HG02588 (cell line): ENCODE measurements around the gene SEPTIN11.

Source experiments
- ATAC-seq: cut with Tn5 transposase; IDR thresholded peaks from one replicate; pipeline ENCODE4 v1.9.1; 2021; ENCODE audit warnings: mild to moderate bottlenecking, moderate library complexity; ENCODE audit not compliant: unreplicated experiment

SEPTIN11 gene

DNA sequence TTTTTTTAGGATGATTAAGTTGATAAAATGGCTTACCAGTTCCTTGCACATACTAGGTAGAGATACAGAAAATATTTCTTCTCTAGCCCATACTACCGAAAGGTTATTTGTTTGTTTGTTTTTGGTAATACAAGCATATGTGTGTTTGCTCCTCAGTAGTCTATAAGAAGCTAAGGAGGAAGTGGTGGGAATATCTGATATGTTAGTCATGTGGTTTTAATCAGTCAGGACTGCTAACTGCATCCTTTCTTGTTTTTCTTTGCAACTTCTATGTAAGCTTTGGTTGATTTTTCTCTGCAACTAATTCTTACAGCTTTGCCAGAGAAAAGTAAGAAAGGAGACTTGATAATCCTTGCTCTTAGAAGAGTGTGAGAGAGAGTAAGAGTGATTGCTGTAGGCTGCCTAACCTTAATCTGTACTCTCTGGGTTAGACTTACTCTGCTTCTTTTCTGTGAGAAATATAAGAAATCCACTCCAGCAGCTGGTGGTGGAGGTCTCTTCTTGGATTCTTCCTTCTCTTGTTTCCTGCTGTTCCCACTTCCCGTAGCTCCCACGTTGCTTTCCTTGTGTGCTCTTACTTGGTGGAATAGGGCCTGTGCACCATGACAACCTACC lies 28.3 kb downstream of the SEPTIN11 start:
- no peak for ATAC-seq

DNA sequence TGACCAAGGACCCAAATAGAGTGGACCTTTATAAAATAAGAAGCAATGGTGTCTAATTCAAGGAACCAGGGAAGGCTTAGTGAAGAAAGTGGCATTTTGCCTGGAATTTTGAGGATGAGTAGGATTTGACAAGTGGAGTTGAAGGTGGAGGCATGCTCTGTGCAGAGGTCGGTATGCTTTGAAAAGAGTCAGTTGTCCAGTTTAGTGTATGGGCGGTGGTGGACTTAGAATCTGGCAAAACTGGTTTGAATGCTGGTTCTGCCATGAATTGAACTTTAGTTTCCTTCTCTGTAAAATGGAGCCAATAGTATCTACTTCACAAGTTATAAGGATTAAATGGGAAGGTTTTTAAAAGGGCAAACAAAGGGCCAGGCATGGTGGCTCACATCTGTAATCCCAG lies 29.7 kb downstream of the SEPTIN11 start:
- no peak for ATAC-seq

DNA sequence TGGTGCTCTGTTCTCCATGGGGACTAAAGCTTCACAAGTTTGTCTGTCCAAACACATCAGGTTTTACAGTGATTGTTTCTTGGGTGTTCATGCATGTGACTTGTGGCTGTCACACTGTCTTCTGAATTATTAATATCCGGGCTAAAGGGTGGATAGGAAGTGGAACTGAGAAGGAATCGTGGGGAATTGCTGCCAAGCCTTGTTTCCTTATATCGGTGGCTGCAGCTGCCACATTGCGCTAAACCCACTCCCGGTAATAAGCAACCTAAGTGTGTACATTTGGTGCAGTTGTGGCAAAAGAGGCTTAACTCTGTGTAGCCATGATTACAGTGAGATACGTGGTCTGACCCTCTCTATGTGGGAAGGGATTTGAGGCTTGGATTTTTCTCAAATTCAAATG lies 30.7 kb downstream of the SEPTIN11 start:
- no peak for ATAC-seq

DNA sequence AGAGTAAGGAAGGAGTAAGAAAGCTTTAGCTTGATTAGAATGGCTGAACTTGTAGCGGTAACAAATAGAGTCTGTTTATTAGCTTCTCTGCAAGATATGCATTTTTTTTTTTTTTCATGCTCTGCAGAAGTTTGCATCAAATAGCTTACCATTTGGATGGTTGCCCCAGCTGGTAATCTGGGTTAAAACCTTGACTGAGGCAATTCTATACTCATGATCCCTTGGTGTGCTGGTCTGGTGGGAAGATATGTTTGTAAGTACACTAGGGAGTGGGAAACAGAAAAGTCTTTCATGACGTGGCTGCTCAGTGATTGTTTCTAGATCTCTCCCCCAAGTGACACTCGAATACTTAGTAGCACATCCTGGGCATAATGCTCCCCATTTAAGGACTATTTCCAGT lies 32.1 kb downstream of the SEPTIN11 start:
- no peak for ATAC-seq

DNA sequence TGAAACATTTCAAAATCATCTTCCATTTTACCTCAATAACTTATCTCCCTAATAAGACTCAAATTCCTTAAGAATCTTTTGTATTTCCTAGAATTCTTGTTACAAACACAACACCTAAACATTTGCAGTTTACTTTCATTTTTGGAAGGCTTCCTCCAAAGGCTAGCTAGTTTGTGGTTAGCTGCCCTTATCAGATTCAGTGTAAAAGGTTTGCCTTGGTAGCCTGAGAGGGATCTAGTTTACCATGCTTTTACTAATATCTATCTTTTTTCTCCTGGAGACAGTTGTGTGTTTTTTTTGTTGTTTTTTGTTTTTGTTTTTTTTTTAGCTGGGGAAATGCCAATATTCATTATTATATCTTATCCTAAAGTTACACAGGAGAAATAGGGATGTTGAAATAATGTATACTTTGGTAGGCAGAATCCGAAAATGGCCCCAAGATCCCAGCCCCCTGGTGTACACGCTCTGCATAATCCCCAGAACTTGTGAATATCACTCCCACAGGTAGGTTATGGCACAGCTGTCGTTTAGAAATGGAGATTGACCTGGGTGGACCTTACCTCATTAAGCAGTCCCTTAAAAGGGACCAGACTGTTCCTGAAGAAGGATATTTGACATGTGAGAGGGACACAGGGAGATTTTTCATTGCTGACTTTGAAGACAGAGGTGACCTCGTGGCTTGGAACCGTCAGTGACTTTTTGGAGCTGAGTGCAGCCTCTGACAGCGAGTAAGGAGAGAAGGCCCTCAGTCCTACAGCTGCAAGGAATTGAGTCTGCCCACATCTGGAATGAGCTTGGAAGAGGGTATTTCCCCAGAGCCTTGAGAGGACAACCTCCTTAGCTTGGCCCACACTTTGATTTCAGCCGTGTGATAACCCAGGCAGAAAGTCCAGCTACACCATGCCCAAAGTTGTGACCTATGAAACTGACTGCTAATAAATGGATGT lies 33.4 kb downstream of the SEPTIN11 start:
- no peak for ATAC-seq

DNA sequence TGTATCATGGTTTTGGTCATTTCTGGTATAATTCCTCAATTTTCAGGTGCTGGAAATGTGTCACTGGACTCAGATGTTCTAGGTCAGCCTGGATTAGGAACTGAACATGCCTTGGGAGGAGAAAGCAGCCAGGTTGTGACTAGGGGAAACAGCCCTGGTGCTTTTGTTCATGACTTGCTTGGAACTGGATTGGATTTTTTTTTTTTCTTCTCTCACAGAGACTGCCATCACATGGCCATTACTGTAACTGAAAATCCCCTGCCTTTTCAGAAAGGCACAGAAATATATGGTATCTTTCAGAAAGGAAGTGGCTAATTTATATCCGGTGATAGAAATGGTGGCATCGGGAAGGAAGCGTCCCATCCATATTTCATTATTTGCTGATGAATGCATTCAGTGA lies 34.6 kb downstream of the SEPTIN11 start:
- no peak for ATAC-seq

DNA sequence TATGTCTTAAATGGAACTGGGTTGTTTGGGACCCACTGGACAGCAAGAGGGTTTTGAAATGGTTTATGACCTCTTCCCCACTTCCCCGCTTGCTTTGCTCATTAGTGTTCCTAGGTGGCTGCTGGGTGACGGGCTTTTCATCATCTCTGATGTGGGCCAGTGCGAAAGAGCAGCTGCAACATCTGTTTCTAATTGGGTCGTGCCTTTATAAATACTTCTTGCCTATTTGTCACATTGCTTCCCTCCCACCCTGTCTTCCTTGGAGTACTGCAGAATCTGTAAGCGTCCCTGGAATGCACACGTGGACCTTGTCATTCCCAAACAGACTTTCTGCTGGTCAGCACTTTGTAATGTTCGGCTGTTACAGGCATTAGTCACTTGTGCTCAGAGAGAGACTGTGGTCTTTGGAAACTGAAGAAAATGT lies 35.2 kb downstream of the SEPTIN11 start:
- no peak for ATAC-seq

DNA sequence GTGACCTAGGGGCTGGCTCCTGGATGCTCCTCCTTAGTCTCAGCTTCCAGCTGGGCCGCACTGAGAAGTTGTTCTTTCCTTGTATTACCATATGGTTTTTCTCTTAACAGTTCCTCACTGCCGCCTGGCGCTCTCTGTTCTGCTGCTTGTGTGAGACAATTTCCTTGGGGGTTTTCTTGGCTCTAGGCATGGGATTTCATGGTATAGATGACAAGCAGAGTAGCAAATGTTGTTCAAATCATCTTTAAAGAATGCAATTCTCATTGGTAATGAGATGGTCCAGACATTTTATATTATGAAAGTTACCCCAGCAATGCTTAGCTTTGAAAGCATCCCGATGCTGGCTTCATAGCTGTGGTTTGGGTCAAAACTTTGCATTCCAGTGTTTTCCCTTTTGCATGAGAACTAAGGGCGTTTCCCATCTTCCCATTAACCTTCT lies 37.6 kb downstream of the SEPTIN11 start:
- ATAC-seq: no peak

DNA sequence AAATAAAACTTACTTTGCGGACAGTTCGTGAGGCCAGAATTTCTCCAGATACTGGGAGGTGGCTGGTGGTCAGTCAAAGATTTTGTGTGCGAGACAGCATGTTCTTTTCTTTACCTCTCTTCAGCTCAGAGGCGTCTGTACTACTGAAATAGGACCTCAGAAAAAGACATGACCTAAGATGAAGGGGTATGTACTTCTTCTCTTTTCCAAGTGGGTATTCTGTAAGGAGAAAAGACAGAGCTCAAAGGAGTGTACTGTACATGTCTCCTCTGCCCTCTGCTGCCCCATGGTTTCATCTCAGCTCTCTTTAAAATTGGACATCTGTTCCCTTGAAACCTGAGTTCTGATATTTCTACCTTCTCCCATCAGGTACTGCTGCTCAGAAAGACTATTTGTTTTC lies 38.1 kb downstream of the SEPTIN11 start:
- no peak for ATAC-seq

DNA sequence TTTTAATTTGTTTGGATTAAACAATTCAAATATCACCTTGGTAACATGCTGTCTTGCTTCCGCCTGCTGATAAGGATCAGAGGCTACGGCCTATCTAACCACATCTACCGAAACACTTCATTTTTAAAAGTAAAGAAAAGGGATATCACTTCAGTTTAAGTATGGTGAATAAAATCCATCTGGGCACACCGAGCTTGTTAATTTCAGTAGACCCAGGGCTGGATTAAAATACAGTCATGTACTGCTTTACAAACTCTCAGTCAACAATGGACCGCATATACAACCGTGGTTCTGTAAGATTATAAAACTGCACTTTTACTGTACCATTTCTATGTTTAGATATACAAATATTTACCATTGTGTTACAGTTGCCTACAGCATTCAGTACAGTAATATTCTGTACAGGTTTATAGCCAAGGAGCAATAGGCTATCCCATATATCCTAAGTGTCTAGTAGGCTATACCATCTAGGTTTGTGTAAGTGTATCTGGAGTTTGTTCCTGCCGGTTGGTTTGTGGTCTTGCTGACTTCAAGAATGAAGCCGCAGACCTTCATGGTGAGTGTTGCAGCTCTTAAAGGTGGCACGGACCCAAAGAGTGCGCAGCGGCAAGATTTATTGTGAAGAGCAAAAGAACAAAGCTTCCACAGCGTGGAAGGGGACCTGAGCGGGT lies 40.0 kb downstream of the SEPTIN11 start:
- no peak for ATAC-seq

DNA sequence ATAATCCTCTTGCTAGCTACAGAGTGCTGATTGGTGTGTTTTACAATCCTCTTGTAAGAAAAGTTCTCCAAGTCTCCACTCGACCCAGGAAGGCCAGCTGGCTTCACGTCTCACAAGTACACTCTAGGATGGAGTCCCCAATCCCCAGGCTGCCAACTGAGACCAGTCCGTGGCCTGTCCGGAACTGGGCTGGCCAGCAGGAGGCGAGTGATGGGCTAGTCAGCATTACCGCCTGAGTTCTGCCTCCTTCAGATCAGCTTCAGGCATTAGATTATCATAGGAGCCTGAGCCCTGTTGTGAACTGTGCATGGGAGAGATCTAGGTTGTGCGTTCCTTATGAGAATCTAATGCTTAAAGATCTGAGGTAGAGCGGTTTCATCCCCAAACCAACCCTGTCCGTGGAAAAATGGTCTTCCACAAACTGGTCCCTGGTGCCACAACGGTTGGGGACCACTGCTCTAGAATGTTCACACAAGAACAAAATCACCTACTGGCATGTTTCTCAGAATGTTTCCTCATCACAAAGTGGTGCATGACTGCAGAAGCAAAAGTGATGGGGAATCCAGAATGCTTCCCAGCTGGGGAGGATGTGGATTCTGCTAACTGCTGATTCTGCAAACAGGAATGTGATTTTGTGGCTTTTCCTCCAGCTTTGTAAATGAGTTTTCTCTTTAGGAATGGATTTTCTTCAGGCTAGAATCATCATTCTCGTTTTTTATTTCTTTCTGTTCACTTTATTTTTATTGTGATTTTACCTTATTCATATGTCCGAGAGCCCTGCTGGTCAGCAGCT lies 40.9 kb downstream of the SEPTIN11 start:
- ATAC-seq: no peak

DNA sequence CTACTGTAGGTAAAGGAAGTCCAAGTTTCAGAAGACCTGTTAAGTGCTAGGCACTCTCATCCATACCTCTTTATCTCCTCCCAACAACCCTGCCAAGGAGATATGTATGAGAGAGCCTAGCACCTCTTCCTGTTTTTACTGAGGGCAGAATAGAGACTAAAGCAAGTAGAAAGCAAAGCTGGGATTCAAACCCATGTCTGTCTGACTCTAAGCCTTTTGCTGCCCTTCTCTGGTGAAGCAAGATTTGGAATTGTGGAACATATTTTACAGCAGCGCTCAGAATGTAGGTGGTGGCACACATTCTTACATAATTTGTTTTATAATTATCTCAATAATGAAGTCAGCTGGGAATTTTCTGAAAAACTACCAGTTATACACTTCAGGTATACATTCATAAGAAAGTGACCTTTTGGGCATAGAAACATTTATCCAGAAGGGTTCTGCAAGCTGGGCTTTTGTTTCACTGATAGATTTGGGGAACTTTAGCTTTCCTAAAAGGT lies 41.7 kb downstream of the SEPTIN11 start:
- no peak for ATAC-seq

DNA sequence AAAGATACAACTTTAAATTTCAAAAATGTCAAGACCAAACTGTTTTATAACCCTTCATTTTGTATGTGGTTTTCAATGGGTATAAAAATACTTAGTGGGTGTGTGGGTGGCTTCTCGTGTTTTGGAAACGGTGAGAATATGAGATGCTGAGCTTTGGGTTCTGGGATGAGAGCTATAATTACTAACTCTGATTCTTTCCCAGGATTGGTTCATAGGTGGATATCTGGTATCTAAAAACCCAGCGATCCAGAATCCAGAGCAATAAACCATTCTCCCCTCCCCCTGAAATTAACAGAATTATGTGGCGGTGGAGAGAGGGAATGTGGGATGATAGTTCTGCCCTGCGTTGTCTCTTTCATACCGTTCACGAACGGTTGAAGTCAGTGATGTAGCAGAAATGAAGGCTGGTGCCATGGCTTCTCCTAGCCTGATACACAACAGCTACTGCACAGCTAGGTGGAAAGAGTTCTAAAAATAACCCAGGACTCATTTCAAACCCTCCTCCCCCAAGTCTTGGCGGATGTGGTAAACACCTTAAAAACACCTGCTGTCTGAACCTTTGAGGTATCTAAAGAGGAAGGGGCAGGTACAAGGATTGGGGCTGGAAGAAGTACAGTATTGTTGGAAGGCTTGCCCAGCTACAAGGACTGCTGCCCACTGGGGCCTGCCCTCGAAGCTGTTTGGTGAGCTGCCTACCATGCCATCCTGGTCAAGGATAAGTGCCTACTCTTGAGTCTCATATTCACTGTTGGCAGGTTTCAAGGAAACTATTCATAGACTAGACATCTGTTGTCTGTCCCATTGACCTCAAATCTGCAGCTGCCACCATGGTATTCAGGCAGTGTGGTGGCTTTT lies 44.5 kb downstream of the SEPTIN11 start:
- ATAC-seq: peak; percentile 69

DNA sequence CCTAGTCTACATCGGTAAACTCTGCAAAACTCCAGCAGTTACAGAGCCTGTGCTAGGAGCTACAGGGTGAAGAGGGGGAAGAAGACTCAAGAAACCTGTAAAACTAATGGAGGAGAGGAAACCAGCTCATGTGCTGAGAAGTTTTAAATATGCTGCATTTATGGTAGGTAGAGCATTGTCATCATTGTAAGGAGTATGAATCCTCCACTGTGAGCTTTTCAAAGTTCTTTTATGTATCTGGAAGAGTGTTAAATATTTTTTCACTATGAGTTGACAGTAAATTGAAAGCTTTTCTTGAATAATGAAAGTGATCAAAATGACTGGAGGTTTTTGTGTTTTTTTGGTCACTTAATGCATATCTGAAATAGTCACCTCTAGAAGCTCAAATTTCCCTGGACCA lies 46.2 kb downstream of the SEPTIN11 start:
- ATAC-seq: no peak

DNA sequence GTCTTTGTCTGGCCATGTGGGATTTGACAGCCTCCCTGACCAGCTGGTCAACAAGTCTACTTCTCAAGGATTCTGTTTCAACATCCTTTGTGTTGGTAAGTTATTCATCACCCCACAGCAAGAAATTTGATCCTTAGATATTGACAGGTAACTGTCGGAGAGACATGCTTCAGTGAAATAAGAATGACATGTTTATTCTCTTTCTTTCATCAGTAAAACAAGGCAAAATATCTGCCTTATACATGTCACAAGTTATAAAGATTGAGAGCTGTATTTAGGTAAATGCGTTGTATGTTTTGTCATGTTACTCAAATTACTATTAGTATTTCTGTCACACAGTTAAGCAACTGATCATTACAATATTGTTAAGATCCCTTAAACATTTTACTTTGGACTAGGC lies 46.9 kb downstream of the SEPTIN11 start:
- no peak for ATAC-seq

DNA sequence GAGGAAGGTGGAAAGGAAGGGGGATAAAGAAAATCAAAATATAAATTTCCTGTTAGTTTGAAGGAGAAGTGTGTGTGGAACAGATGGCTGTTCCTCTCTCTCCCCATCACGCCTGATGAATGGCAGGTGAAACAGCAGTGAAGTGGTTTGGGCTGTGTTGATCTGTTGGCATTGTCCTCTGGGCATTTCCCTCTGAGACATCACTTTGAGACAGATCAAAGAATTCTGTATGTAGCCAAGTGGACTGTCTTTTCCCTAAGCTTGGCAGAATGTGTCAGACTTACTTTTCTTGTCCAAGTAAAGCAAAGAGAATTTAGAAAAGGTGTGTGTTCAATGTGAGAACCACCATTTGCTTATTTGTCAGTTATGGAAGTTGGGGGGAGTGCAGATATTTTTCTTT lies 47.5 kb downstream of the SEPTIN11 start:
- no peak for ATAC-seq

DNA sequence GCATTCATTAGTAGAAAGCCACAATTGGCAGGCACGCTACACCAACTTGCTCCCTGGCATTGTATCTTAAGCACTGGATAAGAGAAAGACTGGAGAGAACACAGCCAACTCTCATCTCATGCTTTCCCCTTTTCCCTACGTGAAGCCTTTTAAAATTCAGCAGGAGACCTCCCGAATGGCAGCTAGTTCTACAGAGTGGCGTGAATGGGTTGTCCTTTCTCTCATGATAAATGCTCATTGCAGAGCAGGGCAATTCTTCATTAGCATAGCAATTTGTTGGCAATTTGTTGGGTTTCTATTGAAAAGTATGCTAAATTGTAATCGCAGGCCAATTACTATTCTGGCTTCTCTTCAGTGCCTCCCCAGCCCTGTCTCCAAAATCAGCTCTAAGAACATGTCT lies 48.0 kb downstream of the SEPTIN11 start:
- ATAC-seq: no peak

DNA sequence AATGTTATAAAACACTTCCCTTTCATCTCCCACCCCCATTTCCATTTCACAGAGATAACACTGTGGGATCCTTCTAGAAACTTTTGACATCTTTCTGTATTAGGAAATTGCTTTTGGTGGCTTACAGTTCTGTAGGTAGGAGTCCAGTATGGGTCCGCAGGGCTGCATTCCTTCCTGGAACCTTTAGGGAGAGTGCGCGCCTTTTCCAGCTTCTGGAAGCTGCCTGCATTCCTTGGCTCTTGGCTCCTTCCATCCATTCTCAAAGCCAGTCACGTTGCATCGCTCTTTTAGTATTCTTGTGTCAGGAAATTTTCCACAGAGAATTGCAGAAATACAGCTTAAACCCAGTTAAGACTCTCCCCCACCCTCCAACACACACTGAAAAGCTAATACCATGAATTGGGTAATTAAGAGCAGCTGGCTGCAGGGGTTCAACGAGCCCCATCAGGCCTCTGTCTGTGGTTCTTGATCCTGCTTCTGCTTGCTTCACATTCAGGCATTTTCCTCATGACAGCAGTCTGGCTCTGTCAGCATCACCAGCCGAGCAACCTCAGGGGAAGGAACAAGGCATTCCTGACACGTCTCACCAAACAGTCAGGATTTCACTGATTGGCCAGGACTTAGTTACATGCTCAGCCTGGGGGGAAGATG lies 48.8 kb downstream of the SEPTIN11 start:
- ATAC-seq: no peak
